ENCODE measurements around the gene SDHB. TPM values are rescaled to one million over a fixed set of nuclear protein-coding genes. Genes with fewer than 3 reads are reported as not detected.
A peak's percentile ranks its signal among the peaks of the same experiment; 100 is the strongest.

Gene SDHB
- total RNA-seq, 2 donors from 2014 or later, result 38.9 to 59.4 TPM

DNA sequence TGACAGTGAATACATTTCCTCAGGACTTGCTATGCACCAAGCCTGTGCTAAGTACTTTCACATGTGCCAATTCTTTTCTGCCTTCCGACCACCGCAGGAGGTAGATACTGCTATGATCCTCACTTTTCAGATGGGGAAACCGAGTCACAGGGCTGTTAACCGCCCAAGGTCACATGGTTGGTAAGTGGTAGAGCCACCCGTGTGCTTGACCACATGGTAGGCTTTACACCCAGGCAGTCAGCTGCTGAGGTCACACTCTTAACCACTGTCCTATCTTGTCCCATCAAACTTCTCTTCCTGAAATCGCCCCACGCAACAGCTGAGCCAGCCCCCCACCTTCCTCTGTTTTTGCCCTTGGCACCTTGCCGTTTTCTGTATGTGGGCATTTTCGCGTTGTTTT is 31.0 kb upstream of the SDHB start:
- Histone ChIP-seq H3K27ac (no peak overlapping the region), H3K4me3 (no peak overlapping the region), H3K36me3 (replicated peaks in 1 of 2; ENCODE audit: insufficient read depth in 1 of 2, low read depth in 2 of 2) (no peaks in the 10 kb centered on the region), H3K9me3 (no peaks in the 10 kb centered on the region), H3K27me3 (no peaks in the 10 kb centered on the region), H3K4me1 (peaks cover 24% of the 10 kb centered on the region)
- intact Hi-C loops (cut with DNase I), result no loop called here
- ATAC-seq (no peak), DNase-seq (no peak)
- 72 to 77% methylated on average over 10 of the region's 10 CpGs for WGBS, 2 donors
- no peak for TF ChIP-seq POLR2A (IDR thresholded peaks at IDR 0.05)
- TF ChIP-seq CTCF (IDR thresholded peaks at IDR 0.05), result no peak

- Histone ChIP-seq H3K27ac (no peak overlapping the region), H3K4me3 (no peak overlapping the region), H3K9me3 (no peaks in the 10 kb centered on the region), H3K36me3 (replicated peaks in 1 of 2; ENCODE audit: insufficient read depth in 1 of 2, low read depth in 2 of 2) (no peaks in the 10 kb centered on the region), H3K27me3 (no peaks in the 10 kb centered on the region), H3K4me1 (peaks cover 20% of the 10 kb centered on the region)
- TF ChIP-seq POLR2A (IDR thresholded peaks at IDR 0.05), result no peak
- no peak for TF ChIP-seq CTCF (IDR thresholded peaks at IDR 0.05)
- DNase-seq, result no peak
- ATAC-seq, result no peak
- intact Hi-C loops (cut with DNase I), result no loop called here
- WGBS, 2 donors, result 90 to 100% methylated on average over 3 of the region's 3 CpGs
Measured at GRCh38 chr1:17082761-17083160, 28.9 kb upstream of the SDHB start.

GRCh38 chr1:17081439-17081838 is 27.6 kb upstream of the SDHB start:
- DNase-seq (peak; percentile 90 to 94 (median 94)), ATAC-seq (peak; percentile 95)
- Histone ChIP-seq H3K4me1 (peaks cover 20% of the 10 kb centered on the region), H3K36me3 (replicated peaks in 1 of 2; ENCODE audit: insufficient read depth in 1 of 2, low read depth in 2 of 2) (no peaks in the 10 kb centered on the region), H3K9me3 (no peaks in the 10 kb centered on the region), H3K27me3 (no peaks in the 10 kb centered on the region), H3K27ac (peak overlapping the region; percentile 62 to 83 (median 81)), H3K4me3 (no peak overlapping the region)
- 10 to 20% methylated on average over 1 to 2 of the region's 2 CpGs for WGBS, 2 donors
- intact Hi-C loops (cut with DNase I), result no loop called here
- no peak for TF ChIP-seq CTCF (IDR thresholded peaks at IDR 0.05)
- no peak for TF ChIP-seq POLR2A (IDR thresholded peaks at IDR 0.05)

DNA sequence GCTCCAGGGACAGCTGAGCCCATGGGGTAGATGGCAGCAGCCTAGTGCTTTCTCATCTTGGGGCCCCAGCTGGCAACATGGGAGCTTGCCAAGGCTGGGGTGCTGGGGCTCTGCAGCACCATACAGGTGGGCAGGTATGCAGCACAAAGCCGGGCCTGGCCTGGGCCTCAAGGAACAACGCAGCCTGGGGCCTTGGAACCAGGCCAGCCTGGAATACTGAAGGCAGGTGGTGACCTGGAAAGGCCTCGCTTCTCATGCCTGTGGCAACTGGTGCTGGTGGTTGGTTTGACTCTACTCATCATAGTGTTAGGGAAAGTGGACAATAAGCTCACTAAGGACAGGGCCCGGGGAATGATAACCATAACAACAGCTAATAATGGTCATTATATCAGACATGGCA is 27.0 kb upstream of the SDHB start:
- intact Hi-C loops (cut with DNase I), result no loop called here
- Histone ChIP-seq H3K9me3 (no peaks in the 10 kb centered on the region), H3K27ac (peak overlapping the region; percentile 62 to 83 (median 81)), H3K36me3 (replicated peaks in 1 of 2; ENCODE audit: insufficient read depth in 1 of 2, low read depth in 2 of 2) (no peaks in the 10 kb centered on the region), H3K4me3 (no peak overlapping the region), H3K27me3 (no peaks in the 10 kb centered on the region), H3K4me1 (peaks cover 20% of the 10 kb centered on the region)
- TF ChIP-seq CTCF (IDR thresholded peaks at IDR 0.05) (peak in 1 of 7 experiments; percentile 4), POLR2A (IDR thresholded peaks at IDR 0.05) (no peak)
- WGBS, 2 donors, result 16 to 25% methylated on average over 4 of the region's 4 CpGs
- peak; percentile 87 to 96 (median 92) for DNase-seq
- ATAC-seq, result peak; percentile 83

GRCh38 chr1:17080085-17080759 is 26.4 kb upstream of the SDHB start:
- ATAC-seq (no peak), DNase-seq (no peak)
- H3K36me3 ChIP-seq (replicated peaks in 1 of 2; ENCODE audit: insufficient read depth in 1 of 2, low read depth in 2 of 2), result no peaks in the 10 kb centered on the region
- no peaks in the 10 kb centered on the region for H3K9me3 ChIP-seq
- H3K4me3 ChIP-seq, result no peak overlapping the region
- no peak for TF ChIP-seq POLR2A (IDR thresholded peaks at IDR 0.05)
- no peak for TF ChIP-seq CTCF (IDR thresholded peaks at IDR 0.05)
- peaks cover 20% of the 10 kb centered on the region for H3K4me1 ChIP-seq
- no peaks in the 10 kb centered on the region for H3K27me3 ChIP-seq
- H3K27ac ChIP-seq, result peak overlapping the region; percentile 62 to 83 (median 81)
- intact Hi-C loops (cut with DNase I), result no loop called here
- WGBS, 2 donors, result 83 to 89% methylated on average over 8 of the region's 8 CpGs

All from body of pancreas (tissue), 4 donors.